GM12878 (cell line): ENCODE data around the gene DCAF6.

Experiments
- BCL3 ChIP-seq: IDR thresholded peaks from 2 replicates; pipeline ENCODE4 v1.6.1; 2011; ENCODE audit warnings: borderline replicate concordance, low read depth, mild to moderate bottlenecking, moderate library complexity, low read length; ENCODE audit not compliant: insufficient read depth, poor library complexity, severe bottlenecking
- CTCF ChIP-seq, 3 experiments: IDR thresholded peaks in 2 of 3; conservative IDR thresholded peaks in 1 of 3; 2 replicates each; pipeline ENCODE4 v1.5.1; 2011; ENCODE audit warnings: low read depth in 3 of 3, low read length in 3 of 3, mild to moderate bottlenecking in 3 of 3, control low read depth in 2 of 3, moderate library complexity in 2 of 3, inconsistent platforms in 1 of 3, mixed read lengths in 1 of 3; ENCODE audit not compliant: control insufficient read depth in 2 of 3, insufficient read depth in 1 of 3; ENCODE audit errors: extremely low read depth in 1 of 3
- EGR1 ChIP-seq, 2 experiments: IDR thresholded peaks; 1 replicate in 1 of 2; 2 replicates in 1 of 2; pipeline ENCODE4 v1.6.1; 2011 to 2012; ENCODE audit warnings: low read depth in 2 of 2, low read length in 2 of 2, borderline replicate concordance in 1 of 2, mild to moderate bottlenecking in 1 of 2, moderate library complexity in 1 of 2
- EP300 ChIP-seq, 2 experiments: fragments of 150-350 bp in 1 of 2; IDR thresholded peaks; 2 replicates each; pipeline ENCODE4 v1.6.1; 2011 to 2012; ENCODE audit warnings: low read depth in 2 of 2, low read length in 2 of 2, borderline replicate concordance in 1 of 2, improper control_type of control experiment in 1 of 2, inconsistent platforms in 1 of 2; ENCODE audit not compliant: control insufficient read depth in 1 of 2
- MTA3 ChIP-seq: IDR thresholded peaks from 2 replicates; pipeline ENCODE4 v1.6.1; 2012; ENCODE audit warnings: low read length, inconsistent platforms, borderline replicate concordance
- POLR2A ChIP-seq: IDR thresholded peaks from 2 replicates; pipeline ENCODE4 v1.6.1; 2011; ENCODE audit warnings: low read depth, mild to moderate bottlenecking, low read length
- RAD21 ChIP-seq: IDR thresholded peaks from 2 replicates; pipeline ENCODE4 v1.6.1; 2011; ENCODE audit warnings: mild to moderate bottlenecking, low read depth, low read length, moderate library complexity; ENCODE audit not compliant: insufficient read depth
- RELA ChIP-seq: fragments of 450-650 bp; IDR thresholded peaks from 2 replicates; pipeline ENCODE4 v1.8.0; 2014; ENCODE audit warnings: borderline replicate concordance; ENCODE audit not compliant: partially characterized antibody
- SMAD1 ChIP-seq: fragments of 450-650 bp; IDR thresholded peaks from 2 replicates; pipeline ENCODE4 v1.6.1; 2018; ENCODE audit warnings: mild to moderate bottlenecking, low read depth; ENCODE audit not compliant: partially characterized antibody
- ZNF384 ChIP-seq: IDR thresholded peaks from 2 replicates; pipeline ENCODE4 v1.6.1; 2012; ENCODE audit warnings: low read depth, mild to moderate bottlenecking, low read length, improper control_type of control experiment, borderline replicate concordance

GRCh38 chr1:167911413-167911812 is 25.1 kb upstream of the DCAF6 start:
- no peak for TF ChIP-seq RELA
- TF ChIP-seq RAD21, result no peak
- no peak for TF ChIP-seq EGR1 (IDR thresholded peaks at IDR 0.05; ENCODE audit: borderline replicate concordance in 1 of 2, low read depth in 2 of 2, low read length in 2 of 2)
- TF ChIP-seq CTCF (IDR thresholded peaks at IDR 0.05 in 2 of 3, conservative IDR thresholded peaks at IDR 0.05 in 1 of 3; ENCODE audit: control insufficient read depth in 2 of 3, extremely low read depth in 1 of 3, insufficient read depth in 1 of 3, low read depth in 3 of 3, low read length in 3 of 3), result no peak
- TF ChIP-seq POLR2A, result no peak
- no peak for TF ChIP-seq EP300 (IDR thresholded peaks at IDR 0.05; ENCODE audit: borderline replicate concordance in 1 of 2, control insufficient read depth in 1 of 2, low read depth in 2 of 2, low read length in 2 of 2)
- no peak for TF ChIP-seq MTA3
- TF ChIP-seq ZNF384, result no peak
- no peak for TF ChIP-seq BCL3
- no peak for TF ChIP-seq SMAD1
